ENCODE results near the gene SLC6A9.

The SLC6A9 gene

DNA sequence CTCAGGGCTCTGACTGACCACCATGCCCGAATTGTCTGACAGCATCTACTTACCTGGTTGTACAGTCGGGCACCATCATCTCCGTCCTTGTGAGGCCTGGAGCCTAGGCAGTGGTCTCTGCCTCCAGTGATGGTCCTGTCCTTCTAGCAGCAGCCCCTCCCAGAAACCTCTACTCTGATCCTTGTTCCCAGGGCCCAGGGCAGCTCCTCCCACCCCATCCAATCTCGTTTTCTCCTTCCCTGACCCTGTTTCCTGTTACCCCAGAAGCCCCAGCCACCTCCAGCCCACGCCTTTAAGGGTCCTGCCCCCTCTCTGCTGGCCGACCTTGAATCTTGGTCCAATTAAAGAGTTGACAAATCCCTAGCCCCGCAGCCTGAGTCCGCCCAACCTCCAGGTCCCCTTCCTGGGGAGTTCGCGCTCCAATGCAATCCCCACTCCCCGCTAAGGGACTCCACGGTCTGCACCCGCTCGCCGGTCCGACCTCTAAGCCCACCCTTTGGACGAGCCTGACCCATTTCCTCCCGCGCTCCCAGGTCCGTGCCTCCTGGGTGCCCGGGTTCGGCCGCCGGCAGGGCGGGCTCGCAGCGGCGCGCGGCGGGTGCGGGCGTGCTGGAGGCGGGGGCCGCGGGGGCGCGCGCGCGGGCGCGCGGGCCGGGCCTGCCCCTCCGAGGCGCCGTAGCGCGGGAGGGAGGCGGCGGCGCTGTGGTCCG is 52.6 kb downstream of the SLC6A9 start, which contains the start of gene B4GALT2:
B4GALT2 (plus strand) TSS at position 660 of the 710 bp plus-strand sequence. CDS start 1,951 bp downstream, outside the sequence.
- H3K9me2 ChIP-seq (replicated peaks; ENCODE audit: insufficient read depth, low read length) = no peaks in the 10 kb centered on the region
- H3K4me2 ChIP-seq (ENCODE audit: low read depth, low read length, poor library complexity, severe bottlenecking) = peak within 1 kb of the TSS; percentile 72
- H3K79me2 ChIP-seq (ENCODE audit: insufficient read depth, low read length) = peaks cover 35% of the 10 kb centered on the region
- peak within 1 kb of the TSS; percentile 99 for H3K9ac ChIP-seq (ENCODE audit: low read length)
- H3K27ac ChIP-seq (ENCODE audit: low read depth, low read length) = peak within 1 kb of the TSS; percentile 74
- H3F3A ChIP-seq (ENCODE audit: insufficient read depth) = peaks cover 34% of the 10 kb centered on the region
- no peak for TF ChIP-seq EZH2phosphoT487 (conservative IDR thresholded peaks at IDR 0.05; ENCODE audit: low read length)
- TF ChIP-seq, protein P1, sequence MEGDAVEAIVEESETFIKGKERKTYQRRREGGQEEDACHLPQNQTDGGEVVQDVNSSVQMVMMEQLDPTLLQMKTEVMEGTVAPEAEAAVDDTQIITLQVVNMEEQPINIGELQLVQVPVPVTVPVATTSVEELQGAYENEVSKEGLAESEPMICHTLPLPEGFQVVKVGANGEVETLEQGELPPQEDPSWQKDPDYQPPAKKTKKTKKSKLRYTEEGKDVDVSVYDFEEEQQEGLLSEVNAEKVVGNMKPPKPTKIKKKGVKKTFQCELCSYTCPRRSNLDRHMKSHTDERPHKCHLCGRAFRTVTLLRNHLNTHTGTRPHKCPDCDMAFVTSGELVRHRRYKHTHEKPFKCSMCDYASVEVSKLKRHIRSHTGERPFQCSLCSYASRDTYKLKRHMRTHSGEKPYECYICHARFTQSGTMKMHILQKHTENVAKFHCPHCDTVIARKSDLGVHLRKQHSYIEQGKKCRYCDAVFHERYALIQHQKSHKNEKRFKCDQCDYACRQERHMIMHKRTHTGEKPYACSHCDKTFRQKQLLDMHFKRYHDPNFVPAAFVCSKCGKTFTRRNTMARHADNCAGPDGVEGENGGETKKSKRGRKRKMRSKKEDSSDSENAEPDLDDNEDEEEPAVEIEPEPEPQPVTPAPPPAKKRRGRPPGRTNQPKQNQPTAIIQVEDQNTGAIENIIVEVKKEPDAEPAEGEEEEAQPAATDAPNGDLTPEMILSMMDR (IDR thresholded peaks at IDR 0.05; ENCODE audit: insufficient read depth, low read length, poor library complexity, severe bottlenecking) = no peak
- no peak within 1 kb of the TSS for H2AFZ ChIP-seq (ENCODE audit: low read depth, low read length, severe bottlenecking)
- H3K4me3 ChIP-seq (ENCODE audit: insufficient read depth, low read length, poor library complexity, severe bottlenecking) = peak within 1 kb of the TSS; percentile 80
- no peaks in the 10 kb centered on the region for H3K9me3 ChIP-seq (ENCODE audit: insufficient read depth, low read length)
- no peaks in the 10 kb centered on the region for H4K20me1 ChIP-seq (ENCODE audit: low read depth, low read length)
- no peaks in the 10 kb centered on the region for H3K27me3 ChIP-seq (ENCODE audit: low read length)
- H3K36me3 ChIP-seq (ENCODE audit: low read length) = no peaks in the 10 kb centered on the region

DNA sequence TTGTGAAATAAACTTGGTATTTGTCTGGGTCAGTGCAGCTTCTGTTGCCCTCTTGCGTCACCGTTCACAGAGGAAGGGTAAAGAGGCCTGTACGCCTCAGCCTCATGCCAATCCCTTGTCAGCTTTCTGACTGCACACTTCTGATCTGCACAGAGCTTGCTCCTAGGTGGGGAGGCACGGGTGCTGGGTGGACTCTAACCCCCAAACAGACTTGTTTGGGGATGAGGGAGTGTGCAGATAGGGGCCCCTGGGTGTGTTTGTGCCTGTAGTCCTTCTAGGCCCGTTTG is 53.1 kb downstream of the SLC6A9 start:
- Histone ChIP-seq H3K9me2 (replicated peaks; ENCODE audit: insufficient read depth, low read length) (no peaks in the 10 kb centered on the region), H3K27ac (ENCODE audit: low read depth, low read length) (peak overlapping the region; percentile 74), H3F3A (ENCODE audit: insufficient read depth) (peaks cover 39% of the 10 kb centered on the region), H3K4me3 (ENCODE audit: insufficient read depth, low read length, poor library complexity, severe bottlenecking) (peak overlapping the region; percentile 80), H3K9me3 (ENCODE audit: insufficient read depth, low read length) (no peaks in the 10 kb centered on the region), H3K9ac (ENCODE audit: low read length) (peak overlapping the region; percentile 99), H3K27me3 (ENCODE audit: low read length) (no peaks in the 10 kb centered on the region), H3K4me2 (ENCODE audit: low read depth, low read length, poor library complexity, severe bottlenecking) (peak overlapping the region; percentile 72), H3K36me3 (ENCODE audit: low read length) (no peaks in the 10 kb centered on the region), H3K79me2 (ENCODE audit: insufficient read depth, low read length) (peaks cover 35% of the 10 kb centered on the region), H4K20me1 (ENCODE audit: low read depth, low read length) (no peaks in the 10 kb centered on the region), H2AFZ (ENCODE audit: low read depth, low read length, severe bottlenecking) (no peak overlapping the region)
- TF ChIP-seq EZH2phosphoT487 (conservative IDR thresholded peaks at IDR 0.05; ENCODE audit: low read length) = no peak
- TF ChIP-seq, protein P1 (IDR thresholded peaks at IDR 0.05; ENCODE audit: insufficient read depth, low read length, poor library complexity, severe bottlenecking) = no peak

DNA sequence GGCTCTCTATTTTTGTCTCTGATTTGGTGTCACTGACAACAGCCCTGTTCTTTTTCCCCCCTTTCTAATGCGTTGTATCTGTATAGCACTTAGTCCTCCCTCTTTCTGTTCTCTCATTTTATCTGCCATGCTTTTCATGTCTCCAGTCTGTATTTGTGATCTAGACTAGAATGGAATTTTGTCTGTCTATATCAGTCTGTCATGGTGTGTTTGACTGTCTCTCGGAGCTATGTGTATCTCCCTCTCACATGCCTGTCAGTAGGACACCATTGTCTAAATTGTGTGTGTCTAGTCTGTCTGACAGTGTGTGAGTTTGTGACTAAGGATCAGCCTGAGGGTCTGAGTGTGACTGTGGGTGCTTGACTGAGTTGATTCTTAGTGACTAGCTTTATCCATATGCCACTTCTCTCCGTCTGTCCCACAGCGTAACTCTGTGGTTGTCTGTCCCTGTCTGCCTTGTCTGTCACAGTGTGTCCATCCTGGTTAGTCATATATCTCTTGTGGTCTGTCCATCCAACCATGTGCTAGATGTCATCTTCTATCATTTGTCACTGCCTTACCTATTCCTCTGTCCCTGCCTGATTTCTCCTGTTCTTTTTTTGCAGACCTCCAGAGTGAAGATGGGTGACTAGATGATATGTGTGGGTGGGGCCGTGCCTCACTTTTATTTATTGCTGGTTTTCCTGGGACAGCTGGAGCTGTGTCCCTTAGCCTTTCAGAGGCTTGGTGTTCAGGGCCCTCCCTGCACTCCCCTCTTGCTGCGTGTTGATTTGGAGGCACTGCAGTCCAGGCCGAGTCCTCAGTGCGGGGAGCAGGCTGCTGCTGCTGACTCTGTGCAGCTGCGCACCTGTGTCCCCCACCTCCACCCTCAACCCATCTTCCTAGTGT is 53.6 kb downstream of the SLC6A9 start:
- Histone ChIP-seq H3K79me2 (ENCODE audit: insufficient read depth, low read length) (peaks cover 35% of the 10 kb centered on the region), H3K36me3 (ENCODE audit: low read length) (no peaks in the 10 kb centered on the region), H3K9ac (ENCODE audit: low read length) (peak overlapping the region; percentile 99), H3K4me3 (ENCODE audit: insufficient read depth, low read length, poor library complexity, severe bottlenecking) (no peak overlapping the region), H3K27ac (ENCODE audit: low read depth, low read length) (peak overlapping the region; percentile 74; the same call in 1 of the 2 replicates), H3F3A (ENCODE audit: insufficient read depth) (peaks cover 41% of the 10 kb centered on the region), H4K20me1 (ENCODE audit: low read depth, low read length) (no peaks in the 10 kb centered on the region), H3K27me3 (ENCODE audit: low read length) (no peaks in the 10 kb centered on the region), H3K4me2 (ENCODE audit: low read depth, low read length, poor library complexity, severe bottlenecking) (peak overlapping the region; percentile 72), H3K9me3 (ENCODE audit: insufficient read depth, low read length) (no peaks in the 10 kb centered on the region), H2AFZ (ENCODE audit: low read depth, low read length, severe bottlenecking) (no peak overlapping the region), H3K9me2 (replicated peaks; ENCODE audit: insufficient read depth, low read length) (no peaks in the 10 kb centered on the region)
- no peak for TF ChIP-seq EZH2phosphoT487 (conservative IDR thresholded peaks at IDR 0.05; ENCODE audit: low read length)
- TF ChIP-seq, protein P1 (IDR thresholded peaks at IDR 0.05; ENCODE audit: insufficient read depth, low read length, poor library complexity, severe bottlenecking) = no peak

Measured in SU-DHL-6 (cell line).